Hepatocyte (in vitro differentiated cells): ENCODE data around the gene FAM124A. TPM values are rescaled to one million over a fixed set of nuclear protein-coding genes. Genes with fewer than 3 reads are reported as not detected.

Source experiments
- DNase-seq: peaks from one replicate; pipeline ENCODE4 v3.0.0-alpha.2; 2016; ENCODE audit warnings: low spot score
- H2AFZ ChIP-seq: fragments of 200-600 bp; sonication (generic); 2 replicates; pipeline ENCODE4 v1.6.0; 2016; ENCODE audit warnings: antibody characterized with exemption, mild to moderate bottlenecking
- H3K27ac ChIP-seq: fragments of 200-600 bp; sonication (generic); 2 replicates; pipeline ENCODE4 v1.5.1; 2016; ENCODE audit warnings: mild to moderate bottlenecking
- H3K27me3 ChIP-seq: fragments of 200-600 bp; sonication (generic); 2 replicates; pipeline ENCODE4 v1.6.1; 2016
- H3K36me3 ChIP-seq: fragments of 200-600 bp; sonication (generic); replicated peaks from 2 replicates; pipeline ENCODE4 v1.5.1; 2016; ENCODE audit warnings: low read depth; ENCODE audit not compliant: insufficient read depth
- H3K4me1 ChIP-seq: fragments of 200-600 bp; sonication (generic); 2 replicates; pipeline ENCODE4 v1.5.1; 2016; ENCODE audit warnings: mild to moderate bottlenecking, moderate library complexity; ENCODE audit not compliant: insufficient read depth
- H3K4me2 ChIP-seq: fragments of 200-600 bp; sonication (generic); 2 replicates; pipeline ENCODE4 v1.6.0; 2016
- H3K4me3 ChIP-seq: fragments of 200-600 bp; sonication (generic); 2 replicates; pipeline ENCODE4 v1.5.1; 2016; ENCODE audit warnings: mild to moderate bottlenecking
- H3K79me2 ChIP-seq: fragments of 200-600 bp; sonication (generic); 2 replicates; pipeline ENCODE4 v1.6.0; 2017; ENCODE audit warnings: mild to moderate bottlenecking
- H3K9me2 ChIP-seq: fragments of 200-600 bp; sonication (generic); replicated peaks from 2 replicates; pipeline ENCODE4 v1.6.0; 2017; ENCODE audit warnings: mild to moderate bottlenecking; ENCODE audit not compliant: insufficient read depth
- H3K9me3 ChIP-seq: fragments of 200-600 bp; sonication (generic); 2 replicates; pipeline ENCODE4 v1.5.1; 2016; ENCODE audit warnings: low read depth, mild to moderate bottlenecking
- H4K20me1 ChIP-seq: fragments of 200-600 bp; sonication (generic); 2 replicates; pipeline ENCODE4 v1.6.0; 2016; ENCODE audit warnings: mild to moderate bottlenecking; ENCODE audit not compliant: insufficient read depth, poor library complexity, severe bottlenecking
- CTCF ChIP-seq: fragments of 200-600 bp; sonication (generic); IDR thresholded peaks from 2 replicates; pipeline ENCODE4 v1.5.1; 2016; ENCODE audit warnings: antibody characterized with exemption, mild to moderate bottlenecking; ENCODE audit not compliant: poor library complexity
- EZH2 ChIP-seq: fragments of 200-600 bp; sonication (generic); IDR thresholded peaks from 2 replicates; pipeline ENCODE4 v1.6.1; 2016; ENCODE audit warnings: antibody characterized with exemption, mild to moderate bottlenecking, borderline replicate concordance
- EZH2phosphoT487 ChIP-seq: fragments of 200-600 bp; sonication (generic); IDR thresholded peaks from one replicate; pipeline ENCODE4 v1.6.1; 2018; ENCODE audit warnings: antibody characterized with exemption, mild to moderate bottlenecking, low read depth, moderate library complexity; ENCODE audit not compliant: unreplicated experiment, severe bottlenecking
- WGBS: methylation state at CpG from one replicate; pipeline ENCODE4 v1.1.6; 2016; ENCODE audit warnings: low lambda C conversion rate; ENCODE audit errors: missing lambda C conversion rate; 5-methylcytosine and 5-hydroxymethylcytosine counted together
- polyA plus RNA-seq: library from polyadenylated mRNA; unstranded; fragments of >200 nt; fragmentation: Nextera tagmentation; extraction: Ambion mirVana; gene quantifications from 2 replicates; pipeline ENCODE4 v1.2.1, GENCODE V29; 2016
- total RNA-seq: library from RNA; depleted of rRNA; stranded (reverse); fragments of >200 nt; gene quantifications from 2 replicates; pipeline ENCODE4 v1.2.3, GENCODE V29; 2014

Gene FAM124A
- total and polyA plus RNA-seq, 2 experiments from 2014 or later: 0.60 to 1.7 TPM

DNA sequence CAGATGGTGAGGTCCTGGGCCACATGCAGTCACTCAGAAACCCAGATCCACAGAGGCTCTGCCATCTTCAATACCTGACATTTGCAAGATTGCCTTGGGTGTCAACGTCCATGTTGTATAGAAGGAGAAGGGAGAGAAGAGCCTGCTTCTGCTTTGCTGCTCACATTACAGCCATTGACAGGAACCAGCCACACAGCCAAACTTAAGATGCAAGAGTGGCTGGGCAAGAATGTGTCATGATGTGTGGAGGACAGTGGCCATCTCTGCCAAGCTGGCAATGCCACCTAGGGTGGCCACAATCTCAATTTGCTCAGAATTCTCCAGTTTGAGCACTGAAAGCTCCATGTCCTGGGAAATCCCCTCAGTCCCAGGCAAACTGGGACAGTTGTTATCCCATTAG lies 91.4 kb downstream of the FAM124A start:
- Histone ChIP-seq H3K4me3 (no peak overlapping the region), H3K36me3 (no peaks in the 10 kb centered on the region), H3K4me1 (no peaks in the 10 kb centered on the region), H3K79me2 (no peaks in the 10 kb centered on the region), H3K9me2 (no peaks in the 10 kb centered on the region), H4K20me1 (no peaks in the 10 kb centered on the region), H3K27me3 (no peaks in the 10 kb centered on the region), H3K27ac (no peak overlapping the region), H3K9me3 (no peaks in the 10 kb centered on the region), H2AFZ (no peak overlapping the region), H3K4me2 (no peak overlapping the region)
- DNase-seq: no peak
- no peak for TF ChIP-seq EZH2phosphoT487
- 90% methylated on average over 1 of the region's 1 CpG for WGBS

GRCh38 chr13:51317262-51317661 lies 95.1 kb downstream of the FAM124A start:
- Histone ChIP-seq H4K20me1 (no peaks in the 10 kb centered on the region), H3K9me2 (no peaks in the 10 kb centered on the region), H3K79me2 (no peaks in the 10 kb centered on the region), H3K4me1 (no peaks in the 10 kb centered on the region), H2AFZ (no peak overlapping the region), H3K9me3 (no peaks in the 10 kb centered on the region), H3K4me3 (no peak overlapping the region), H3K4me2 (no peak overlapping the region), H3K27me3 (no peaks in the 10 kb centered on the region), H3K36me3 (no peaks in the 10 kb centered on the region), H3K27ac (no peak overlapping the region)
- WGBS: 63% methylated on average over 1 of the region's 1 CpG
- TF ChIP-seq CTCF (no peak), EZH2phosphoT487 (no peak), EZH2 (no peak)
- DNase-seq: no peak

- Histone ChIP-seq H3K79me2 (no peaks in the 10 kb centered on the region), H3K27me3 (no peaks in the 10 kb centered on the region), H3K4me1 (no peaks in the 10 kb centered on the region), H3K4me2 (no peak overlapping the region), H4K20me1 (no peaks in the 10 kb centered on the region), H2AFZ (no peak overlapping the region), H3K27ac (no peak overlapping the region), H3K9me2 (no peaks in the 10 kb centered on the region), H3K4me3 (no peak overlapping the region), H3K36me3 (no peaks in the 10 kb centered on the region), H3K9me3 (no peaks in the 10 kb centered on the region)
- no peak for DNase-seq
- 90% methylated on average over 2 of the region's 2 CpGs for WGBS
- TF ChIP-seq EZH2 (no peak), CTCF (no peak), EZH2phosphoT487 (no peak)
Observed at GRCh38 chr13:51318015-51318414, 95.8 kb downstream of the FAM124A start.

DNA sequence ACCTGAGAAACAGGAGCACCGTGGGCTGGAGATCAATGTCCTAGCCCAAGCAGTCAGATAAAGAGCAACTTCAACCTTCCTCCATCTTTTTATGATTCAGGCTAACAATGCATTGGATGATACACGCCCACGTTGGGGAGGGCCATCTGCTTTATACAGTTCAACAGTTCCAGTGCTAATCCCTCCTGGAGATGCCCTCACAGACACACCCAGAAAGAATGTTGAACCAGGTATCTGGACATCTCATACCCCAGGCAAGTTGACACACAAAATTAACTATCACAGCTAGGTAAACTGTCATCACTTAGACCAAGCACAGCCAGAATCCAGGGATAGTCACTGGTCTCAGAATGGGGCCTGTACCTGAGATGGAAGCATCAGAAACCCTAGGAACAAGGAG lies 96.7 kb downstream of the FAM124A start:
- Histone ChIP-seq H4K20me1 (no peaks in the 10 kb centered on the region), H3K79me2 (no peaks in the 10 kb centered on the region), H3K36me3 (no peaks in the 10 kb centered on the region), H3K9me2 (no peaks in the 10 kb centered on the region), H3K4me2 (no peak overlapping the region), H3K27me3 (no peaks in the 10 kb centered on the region), H3K4me1 (no peaks in the 10 kb centered on the region), H3K4me3 (no peak overlapping the region), H3K27ac (no peak overlapping the region), H2AFZ (no peak overlapping the region), H3K9me3 (no peaks in the 10 kb centered on the region)
- no peak for DNase-seq
- 89% methylated on average over 3 of the region's 3 CpGs for WGBS
- TF ChIP-seq EZH2phosphoT487 (no peak), EZH2 (no peak), CTCF (no peak)
